ENCODE data around the gene SPATA3. TPM values are rescaled to one million over a fixed set of nuclear protein-coding genes. Genes with fewer than 3 reads are reported as not detected.

Gene SPATA3
- total and polyA plus RNA-seq, 2 of the 13 experiments (the other 11 are each of a cell fraction or from before 2014, with no cell fraction given), result not detected

DNA sequence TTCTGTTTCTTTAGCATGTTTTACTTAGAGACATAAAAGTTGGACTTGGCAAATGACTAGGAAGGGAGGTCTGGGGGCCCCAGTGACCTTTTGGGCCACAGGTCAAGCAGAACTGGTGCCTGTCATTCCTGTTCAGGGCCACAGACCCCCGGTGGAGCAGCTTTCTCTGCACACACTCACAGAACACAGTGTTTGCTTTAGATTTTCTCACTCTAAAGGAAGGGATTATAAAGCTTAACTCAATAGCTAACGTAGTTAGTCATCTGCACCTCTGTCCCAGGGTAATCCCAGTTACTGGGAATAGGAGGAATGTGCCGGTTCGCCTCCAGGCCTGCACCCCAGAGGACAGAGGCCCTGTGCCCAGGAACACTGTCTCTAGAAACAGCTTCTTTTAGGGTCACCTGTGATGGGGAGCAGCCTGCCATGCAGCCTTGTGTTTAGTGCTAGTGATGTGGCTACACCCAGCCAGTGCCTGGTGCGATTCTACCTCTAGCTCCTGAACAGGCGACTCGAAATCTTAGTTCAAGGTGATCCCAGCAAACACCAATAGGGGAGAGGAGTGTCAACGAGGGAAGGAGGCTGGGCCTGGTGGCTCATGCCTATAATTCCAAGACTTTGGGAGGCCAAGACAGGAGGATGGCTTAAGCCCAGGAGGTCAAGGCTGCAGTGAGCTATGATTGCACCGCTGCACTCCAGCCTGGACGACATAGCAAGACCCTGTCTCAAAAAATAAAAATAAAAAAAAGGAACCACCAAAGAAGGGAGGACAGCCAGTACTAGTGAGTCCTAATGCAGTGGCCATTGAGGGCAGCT, 11.6 kb downstream of the SPATA3 start (continued):
- TF ChIP-seq, protein P1, sequence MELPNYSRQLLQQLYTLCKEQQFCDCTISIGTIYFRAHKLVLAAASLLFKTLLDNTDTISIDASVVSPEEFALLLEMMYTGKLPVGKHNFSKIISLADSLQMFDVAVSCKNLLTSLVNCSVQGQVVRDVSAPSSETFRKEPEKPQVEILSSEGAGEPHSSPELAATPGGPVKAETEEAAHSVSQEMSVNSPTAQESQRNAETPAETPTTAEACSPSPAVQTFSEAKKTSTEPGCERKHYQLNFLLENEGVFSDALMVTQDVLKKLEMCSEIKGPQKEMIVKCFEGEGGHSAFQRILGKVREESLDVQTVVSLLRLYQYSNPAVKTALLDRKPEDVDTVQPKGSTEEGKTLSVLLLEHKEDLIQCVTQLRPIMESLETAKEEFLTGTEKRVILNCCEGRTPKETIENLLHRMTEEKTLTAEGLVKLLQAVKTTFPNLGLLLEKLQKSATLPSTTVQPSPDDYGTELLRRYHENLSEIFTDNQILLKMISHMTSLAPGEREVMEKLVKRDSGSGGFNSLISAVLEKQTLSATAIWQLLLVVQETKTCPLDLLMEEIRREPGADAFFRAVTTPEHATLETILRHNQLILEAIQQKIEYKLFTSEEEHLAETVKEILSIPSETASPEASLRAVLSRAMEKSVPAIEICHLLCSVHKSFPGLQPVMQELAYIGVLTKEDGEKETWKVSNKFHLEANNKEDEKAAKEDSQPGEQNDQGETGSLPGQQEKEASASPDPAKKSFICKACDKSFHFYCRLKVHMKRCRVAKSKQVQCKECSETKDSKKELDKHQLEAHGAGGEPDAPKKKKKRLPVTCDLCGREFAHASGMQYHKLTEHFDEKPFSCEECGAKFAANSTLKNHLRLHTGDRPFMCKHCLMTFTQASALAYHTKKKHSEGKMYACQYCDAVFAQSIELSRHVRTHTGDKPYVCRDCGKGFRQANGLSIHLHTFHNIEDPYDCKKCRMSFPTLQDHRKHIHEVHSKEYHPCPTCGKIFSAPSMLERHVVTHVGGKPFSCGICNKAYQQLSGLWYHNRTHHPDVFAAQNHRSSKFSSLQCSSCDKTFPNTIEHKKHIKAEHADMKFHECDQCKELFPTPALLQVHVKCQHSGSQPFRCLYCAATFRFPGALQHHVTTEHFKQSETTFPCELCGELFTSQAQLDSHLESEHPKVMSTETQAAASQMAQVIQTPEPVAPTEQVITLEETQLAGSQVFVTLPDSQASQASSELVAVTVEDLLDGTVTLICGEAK (IDR thresholded peaks at IDR 0.05), result no peak
- TF ChIP-seq, protein P1 (CRISPR knock-in tag; IDR thresholded peaks at IDR 0.05), result no peak
- TF ChIP-seq, protein P2, sequence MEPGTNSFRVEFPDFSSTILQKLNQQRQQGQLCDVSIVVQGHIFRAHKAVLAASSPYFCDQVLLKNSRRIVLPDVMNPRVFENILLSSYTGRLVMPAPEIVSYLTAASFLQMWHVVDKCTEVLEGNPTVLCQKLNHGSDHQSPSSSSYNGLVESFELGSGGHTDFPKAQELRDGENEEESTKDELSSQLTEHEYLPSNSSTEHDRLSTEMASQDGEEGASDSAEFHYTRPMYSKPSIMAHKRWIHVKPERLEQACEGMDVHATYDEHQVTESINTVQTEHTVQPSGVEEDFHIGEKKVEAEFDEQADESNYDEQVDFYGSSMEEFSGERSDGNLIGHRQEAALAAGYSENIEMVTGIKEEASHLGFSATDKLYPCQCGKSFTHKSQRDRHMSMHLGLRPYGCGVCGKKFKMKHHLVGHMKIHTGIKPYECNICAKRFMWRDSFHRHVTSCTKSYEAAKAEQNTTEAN (CRISPR knock-in tag; conservative IDR thresholded peaks at IDR 0.05), result 0 out of 2 replicates have a peak, but pooled peaks have one; percentile 33
- TF ChIP-seq ATF7 (IDR thresholded peaks at IDR 0.05) (no peak), ATF7 (CRISPR knock-in tag; IDR thresholded peaks at IDR 0.05) (no peak), ZNF317 (CRISPR knock-in tag; IDR thresholded peaks at IDR 0.05) (peak; percentile 61), NPAS2 (CRISPR knock-in tag; IDR thresholded peaks at IDR 0.05; ENCODE audit: borderline replicate concordance) (no peak), HNRNPLL (IDR thresholded peaks at IDR 0.05; ENCODE audit: low read depth, low read length, poor library complexity, severe bottlenecking) (no peak)
- TF ChIP-seq, protein P3, sequence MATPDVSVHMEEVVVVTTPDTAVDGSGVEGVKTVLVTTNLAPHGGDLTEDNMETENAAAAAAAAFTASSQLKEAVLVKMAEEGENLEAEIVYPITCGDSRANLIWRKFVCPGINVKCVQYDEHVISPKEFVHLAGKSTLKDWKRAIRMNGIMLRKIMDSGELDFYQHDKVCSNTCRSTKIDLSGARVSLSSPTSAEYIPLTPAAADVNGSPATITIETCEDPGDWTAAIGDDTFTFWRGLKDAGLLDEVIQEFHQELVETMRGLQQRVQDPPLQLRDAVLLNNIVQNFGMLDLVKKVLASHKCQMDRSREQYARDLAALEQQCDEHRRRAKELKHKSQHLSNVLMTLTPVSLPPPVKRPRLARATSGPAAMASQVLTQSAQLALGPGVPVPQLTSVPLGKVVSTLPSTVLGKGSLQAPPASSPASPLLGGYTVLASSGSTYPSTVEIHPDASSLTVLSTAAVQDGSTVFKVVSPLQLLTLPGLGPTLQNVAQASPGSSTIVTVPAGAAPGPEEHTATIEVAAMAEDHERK (CRISPR knock-in tag; IDR thresholded peaks at IDR 0.05; ENCODE audit: low read depth), result no peak
